ENCODE measurements around the gene TBC1D12. TPM values are rescaled to one million over a fixed set of nuclear protein-coding genes. Genes with fewer than 3 reads are reported as not detected.
"Not testable (repeated sequence)": the region's sequence is repeated elsewhere in the genome, so short reads cannot be mapped to it uniquely, and the experiment has no call there.

TBC1D12 gene
- polyA plus RNA-seq, 6 donors from 2014 or later, result 0.31 to 2.4 (median 0.96) TPM

- Mint-ChIP-seq H3K27ac (no peak overlapping the region), H3K27me3 (peaks cover 0 to 4% (median 0%) of the 10 kb centered on the region in 3 donors), H3K4me1 (no peaks in the 10 kb centered on the region), H3K36me3 (peaks cover 9 to 17% of the 10 kb centered on the region in 2 donors), H3K4me3 (peak overlapping the region in 1 of 8 donors; percentile 45), H3K9me3 (peaks cover 4 to 32% (median 14%) of the 10 kb centered on the region in 7 donors)
- DNase-seq, result no peak
- no peak for ATAC-seq (ENCODE audit: low read depth in 2 of 2)
These were observed 85.2 kb downstream of the TBC1D12 start for GRCh38 chr10:94487575-94487974.

- no peaks in the 10 kb centered on the region for H3K27me3 Mint-ChIP-seq
- H3K27ac Mint-ChIP-seq, result peak overlapping the region in 1 of 6 donors; percentile 14
- H3K4me1 Mint-ChIP-seq, result peaks cover 0 to 2% (median 0%) of the 10 kb centered on the region in 3 donors
- peaks cover 0 to 20% (median 9%) of the 10 kb centered on the region in 7 donors for H3K9me3 Mint-ChIP-seq
- H3K36me3 Mint-ChIP-seq, result peaks cover under 1 to 11% of the 10 kb centered on the region in 2 donors
- H3K4me3 Mint-ChIP-seq, result no peak overlapping the region
- ATAC-seq (ENCODE audit: low read depth in 2 of 2) (no peak), DNase-seq (no peak)
These were observed 86.8 kb downstream of the TBC1D12 start for GRCh38 chr10:94489107-94489506.

DNA sequence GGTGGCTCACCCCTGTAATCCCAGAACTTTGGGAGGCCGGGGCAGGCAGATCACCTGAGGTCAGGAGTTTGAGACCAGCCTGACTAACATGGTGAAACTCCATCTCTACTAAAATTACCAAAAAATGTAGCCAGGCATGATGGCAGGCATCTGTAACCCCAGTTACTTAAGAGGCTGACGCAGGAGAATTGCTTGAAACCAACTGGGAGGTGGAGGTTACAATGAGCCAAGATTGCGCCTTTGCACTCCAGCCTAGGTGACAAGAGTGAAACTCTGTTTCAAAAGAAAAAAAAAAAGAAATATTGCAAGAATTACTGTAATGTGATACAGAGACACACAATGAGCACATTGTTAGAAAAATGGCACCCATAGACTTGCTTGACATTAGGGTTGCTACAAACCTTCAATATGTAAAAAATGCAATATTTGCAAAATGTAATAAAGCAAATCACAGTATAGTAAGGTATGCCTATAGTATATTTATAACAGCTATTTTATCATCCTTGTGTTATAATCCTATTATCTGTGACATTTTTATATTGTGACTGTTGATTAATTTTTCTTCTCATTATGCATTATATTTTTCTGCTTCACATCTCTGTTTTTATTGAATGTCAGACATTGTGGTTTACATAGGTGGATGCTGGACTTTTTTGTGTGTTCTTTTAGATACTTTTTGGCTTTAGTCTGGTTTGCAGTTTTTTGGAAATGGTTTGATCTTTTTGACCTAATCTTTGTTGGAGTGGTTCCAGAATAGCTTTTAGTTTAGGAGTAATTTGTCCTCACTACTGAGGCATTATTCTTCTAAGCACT is 87.8 kb downstream of the TBC1D12 start:
- peaks cover 0 to 14% (median 9%) of the 10 kb centered on the region in 7 donors for H3K9me3 Mint-ChIP-seq
- no peak overlapping the region for H3K27ac Mint-ChIP-seq
- H3K4me3 Mint-ChIP-seq, result no peak overlapping the region
- H3K4me1 Mint-ChIP-seq, result peaks cover 0 to 2% (median 0%) of the 10 kb centered on the region in 3 donors
- peaks cover 0 to 11% of the 10 kb centered on the region in 2 donors for H3K36me3 Mint-ChIP-seq
- no peak for ATAC-seq (ENCODE audit: low read depth in 2 of 2)
- DNase-seq, result no peak
- H3K27me3 Mint-ChIP-seq, result no peaks in the 10 kb centered on the region

- H3K9me3 Mint-ChIP-seq, result peaks cover 0 to 13% (median 6%) of the 10 kb centered on the region in 7 donors
- DNase-seq (no peak), ATAC-seq (ENCODE audit: low read depth in 2 of 2) (no peak)
- H3K36me3 Mint-ChIP-seq, result peaks cover 0 to 11% of the 10 kb centered on the region in 2 donors
- no peaks in the 10 kb centered on the region for H3K27me3 Mint-ChIP-seq
- H3K4me1 Mint-ChIP-seq, result peaks cover 0 to 4% (median 0%) of the 10 kb centered on the region in 3 donors
- H3K27ac Mint-ChIP-seq, result no peak overlapping the region
- no peak overlapping the region for H3K4me3 Mint-ChIP-seq
These were observed 88.4 kb downstream of the TBC1D12 start for GRCh38 chr10:94490789-94491039.

- ATAC-seq (ENCODE audit: low read depth in 2 of 2) (no peak), DNase-seq (no peak)
- Mint-ChIP-seq H3K27ac (no peak overlapping the region), H3K4me1 (peaks cover 0 to 12% (median 0%) of the 10 kb centered on the region in 3 donors), H3K9me3 (peaks cover 0 to 1% (median 0%) of the 10 kb centered on the region in 7 donors), H3K4me3 (no peak overlapping the region), H3K27me3 (no peaks in the 10 kb centered on the region), H3K36me3 (peaks cover 0 to 7% of the 10 kb centered on the region in 2 donors)
These were observed 91.1 kb downstream of the TBC1D12 start for GRCh38 chr10:94493463-94493862.

- H3K36me3 Mint-ChIP-seq, result no peaks in the 10 kb centered on the region
- H3K27me3 Mint-ChIP-seq, result no peaks in the 10 kb centered on the region
- H3K4me1 Mint-ChIP-seq, result peaks cover 0 to 12% (median 0%) of the 10 kb centered on the region in 3 donors
- no peak for DNase-seq
- H3K9me3 Mint-ChIP-seq, result no peaks in the 10 kb centered on the region
- ATAC-seq (ENCODE audit: low read depth in 2 of 2), result no peak
- peak overlapping the region in 1 of 6 donors; percentile 61 for H3K27ac Mint-ChIP-seq
- H3K4me3 Mint-ChIP-seq, result no peak overlapping the region
These were observed 93.7 kb downstream of the TBC1D12 start for GRCh38 chr10:94496010-94496409.

GRCh38 chr10:94496646-94497045 is 94.3 kb downstream of the TBC1D12 start:
- Mint-ChIP-seq H3K27ac (no peak overlapping the region), H3K4me3 (peak overlapping the region in 1 of 8 donors; percentile 17), H3K4me1 (peaks cover 0 to 12% (median 0%) of the 10 kb centered on the region in 3 donors), H3K36me3 (no peaks in the 10 kb centered on the region), H3K27me3 (no peaks in the 10 kb centered on the region), H3K9me3 (no peaks in the 10 kb centered on the region)
- no peak for ATAC-seq (ENCODE audit: low read depth in 2 of 2)
- DNase-seq, result no peak

DNA sequence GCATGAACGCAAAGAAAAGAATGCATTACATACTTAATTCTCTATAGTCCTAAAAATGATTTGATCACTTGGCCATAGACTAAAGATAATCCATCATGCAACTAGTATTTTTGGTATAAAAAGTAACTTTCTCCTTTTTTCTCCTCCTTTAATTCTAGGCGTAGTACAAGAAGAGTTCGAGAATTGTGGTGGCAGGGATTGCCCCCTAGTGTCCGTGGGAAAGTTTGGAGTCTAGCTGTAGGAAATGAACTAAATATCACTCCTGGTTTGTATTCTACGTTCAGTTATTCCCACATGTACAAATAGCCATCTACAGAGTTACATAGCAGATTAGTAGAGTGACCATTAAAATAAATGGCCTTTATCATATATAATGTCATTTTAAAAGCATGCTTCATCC is 97.7 kb downstream of the TBC1D12 start:
- no peak for ATAC-seq (ENCODE audit: low read depth in 2 of 2)
- H3K27ac Mint-ChIP-seq, result no peak overlapping the region

GRCh38 chr10:94521276-94522250 is 119.2 kb downstream of the TBC1D12 start:
- Mint-ChIP-seq H3K9me3 (no peaks in the 10 kb centered on the region), H3K36me3 (no peaks in the 10 kb centered on the region), H3K27ac (no peak overlapping the region), H3K4me1 (no peaks in the 10 kb centered on the region), H3K27me3 (no peaks in the 10 kb centered on the region), H3K4me3 (no peak overlapping the region)
- DNase-seq, result no peak
- no peak for ATAC-seq (ENCODE audit: low read depth in 2 of 2)

More for the DNA sequence above, 97.7 kb downstream of the TBC1D12 start:
- no peak overlapping the region for H3K4me3 Mint-ChIP-seq
- H3K9me3 Mint-ChIP-seq, result no peaks in the 10 kb centered on the region
- H3K36me3 Mint-ChIP-seq, result no peaks in the 10 kb centered on the region
- peaks cover 0 to 10% (median 0%) of the 10 kb centered on the region in 3 donors for H3K4me1 Mint-ChIP-seq
- H3K27me3 Mint-ChIP-seq, result no peaks in the 10 kb centered on the region
- no peak for DNase-seq

GRCh38 chr10:94524146-94524545 is 121.8 kb downstream of the TBC1D12 start:
- ATAC-seq (ENCODE audit: low read depth in 2 of 2) (no peak), DNase-seq (no peak)
- Mint-ChIP-seq H3K27ac (no peak overlapping the region), H3K4me1 (no peaks in the 10 kb centered on the region), H3K36me3 (no peaks in the 10 kb centered on the region), H3K4me3 (no peak overlapping the region), H3K27me3 (peaks cover 0 to 6% (median 0%) of the 10 kb centered on the region in 3 donors), H3K9me3 (no peaks in the 10 kb centered on the region)

DNA sequence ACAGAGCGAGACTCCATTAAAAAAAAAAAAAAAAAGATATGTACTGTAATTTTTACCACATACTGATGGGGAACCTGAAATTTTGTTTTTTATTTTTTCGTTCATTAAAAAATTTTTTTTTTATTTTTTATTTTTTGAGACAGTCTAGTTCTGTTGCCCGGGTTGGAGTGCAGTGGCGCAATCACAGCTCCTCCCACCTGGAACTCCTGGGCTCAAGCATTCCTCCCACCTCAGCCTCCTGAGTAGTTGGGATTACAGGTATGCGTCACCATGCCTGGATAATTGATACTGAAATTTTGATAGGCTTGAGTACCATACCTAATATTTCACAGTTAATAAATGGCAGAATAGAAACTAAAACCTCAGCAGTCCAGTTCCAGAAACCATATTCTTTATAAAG is 122.4 kb downstream of the TBC1D12 start:
- ATAC-seq (ENCODE audit: low read depth in 2 of 2) (no peak), DNase-seq (no peak)
- no peak overlapping the region for H3K27ac Mint-ChIP-seq
- no peaks in the 10 kb centered on the region for H3K4me1 Mint-ChIP-seq
- peaks cover 0 to 6% (median 0%) of the 10 kb centered on the region in 3 donors for H3K27me3 Mint-ChIP-seq
- H3K36me3 Mint-ChIP-seq, result no peaks in the 10 kb centered on the region
- no peak overlapping the region for H3K4me3 Mint-ChIP-seq
- H3K9me3 Mint-ChIP-seq, result no peaks in the 10 kb centered on the region

DNA sequence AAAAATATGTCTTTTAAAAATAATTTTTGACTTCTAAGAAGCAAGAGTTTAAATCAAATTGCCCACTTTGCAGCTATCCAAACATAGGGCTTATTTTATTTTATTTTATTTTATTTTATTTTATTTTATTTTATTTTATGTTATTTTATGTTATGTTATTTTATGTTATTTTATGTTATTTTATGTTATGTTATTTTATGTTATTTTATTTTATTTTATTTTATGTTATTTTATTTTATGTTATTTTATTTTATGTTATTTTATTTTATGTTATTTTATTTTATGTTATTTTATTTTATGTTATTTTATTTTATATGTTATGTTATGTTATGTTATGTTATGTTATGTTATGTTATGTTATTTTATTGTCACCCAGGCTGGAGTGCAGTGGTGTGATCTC is 129.2 kb downstream of the TBC1D12 start:
- H3K27ac Mint-ChIP-seq; H3K4me1 Mint-ChIP-seq; H3K27me3 Mint-ChIP-seq; H3K9me3 Mint-ChIP-seq; DNase-seq; H3K4me3 Mint-ChIP-seq; H3K36me3 Mint-ChIP-seq; ATAC-seq (ENCODE audit: low read depth in 2 of 2): not testable (repeated sequence)

GRCh38 chr10:94533027-94533426 is 130.7 kb downstream of the TBC1D12 start:
- Mint-ChIP-seq H3K4me3 (no peak overlapping the region), H3K27ac (no peak overlapping the region), H3K9me3 (no peaks in the 10 kb centered on the region), H3K27me3 (peaks cover 0 to 3% (median 0%) of the 10 kb centered on the region in 3 donors), H3K36me3 (peaks cover 0 to 4% of the 10 kb centered on the region in 2 donors), H3K4me1 (no peaks in the 10 kb centered on the region)
- DNase-seq (no peak), ATAC-seq (ENCODE audit: low read depth in 2 of 2) (no peak)

All from naive B cell (primary cell).